Measurements from ENCODE around the gene RSPO4.

DNA sequence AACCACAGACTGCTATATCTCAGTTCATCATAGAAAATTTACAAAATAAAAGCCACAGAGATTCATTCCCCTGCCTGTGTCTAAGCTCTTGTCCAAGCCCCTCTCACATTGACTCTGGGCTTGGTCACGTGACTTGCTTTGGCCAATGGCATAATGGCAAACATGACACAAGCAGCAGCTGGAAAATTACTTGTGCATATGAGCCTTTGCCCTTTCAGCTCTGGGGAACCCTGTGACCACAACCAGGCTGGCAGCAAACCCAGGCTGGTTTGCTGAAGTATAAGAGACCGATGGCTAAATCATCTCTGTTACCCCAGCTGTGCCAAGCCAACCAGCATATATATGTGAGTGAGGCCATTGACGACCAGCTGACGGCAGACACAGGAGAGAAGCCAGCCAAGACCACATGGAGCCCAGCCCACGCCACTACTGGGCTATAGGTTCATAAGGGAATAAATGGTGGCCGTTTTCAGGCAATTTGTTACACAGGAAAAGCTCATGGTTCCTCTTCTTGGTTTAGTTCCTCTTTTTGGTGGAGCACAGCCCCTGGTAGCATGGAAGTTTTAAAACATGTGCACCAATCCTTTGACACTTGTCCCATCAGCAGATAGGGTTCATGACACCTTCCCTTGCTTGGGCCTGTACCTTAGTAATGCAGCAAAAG lies 31.8 kb upstream of the RSPO4 start:
- TF ChIP-seq CTCF (IDR thresholded peaks at IDR 0.05) (no peak), POLR2A (IDR thresholded peaks at IDR 0.05) (no peak)
